ENCODE data around the gene BIN2.
"Not testable (repeated sequence)": the region's sequence is repeated elsewhere in the genome, so short reads cannot be mapped to it uniquely, and the experiment has no call there.

BIN2 gene

DNA sequence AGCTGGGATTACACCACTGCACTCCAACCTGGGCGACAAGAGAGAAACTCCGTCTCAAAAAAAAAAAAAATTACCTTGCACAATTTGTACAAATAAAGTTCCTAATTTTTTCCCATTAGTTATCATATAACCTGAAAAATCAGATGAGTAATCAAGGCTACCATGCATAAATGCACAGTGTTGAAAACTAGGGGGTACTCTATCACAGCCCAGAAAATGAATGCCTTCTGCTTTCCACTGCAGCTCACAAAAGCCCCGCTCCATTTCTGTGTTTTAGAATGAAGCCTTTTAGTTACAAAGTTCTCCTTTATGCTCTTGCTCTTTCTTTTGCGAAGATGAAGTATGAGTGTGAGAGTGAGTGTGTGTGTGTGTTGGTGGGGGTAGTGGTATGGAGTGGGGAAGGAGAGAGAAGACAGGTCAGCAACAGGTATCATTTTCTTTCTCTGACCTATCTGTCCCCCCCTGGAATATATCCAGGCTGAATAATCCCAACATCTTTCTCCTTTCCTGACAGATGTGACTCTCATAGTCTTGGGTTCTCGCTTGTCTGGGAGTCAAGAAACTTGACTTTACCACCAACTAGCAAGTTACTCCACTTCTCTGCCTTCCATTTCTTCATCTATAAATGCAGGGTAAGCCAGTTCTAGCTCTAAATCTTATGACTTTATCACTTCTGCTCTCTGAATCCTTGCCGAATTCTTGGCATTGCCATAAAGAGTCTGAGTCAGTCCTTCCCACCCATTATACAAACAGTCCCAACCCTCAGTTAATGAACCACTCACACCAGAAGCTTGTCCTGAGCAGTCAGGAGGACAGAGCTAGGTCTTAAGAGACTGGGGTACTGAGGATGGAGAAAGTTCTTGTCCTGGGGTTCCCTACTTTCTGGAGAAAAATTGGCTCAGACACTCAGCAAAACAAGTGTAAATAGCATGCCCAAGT, 16.1 kb downstream of the BIN2 start:
- FAIRE-seq: no peak

DNA sequence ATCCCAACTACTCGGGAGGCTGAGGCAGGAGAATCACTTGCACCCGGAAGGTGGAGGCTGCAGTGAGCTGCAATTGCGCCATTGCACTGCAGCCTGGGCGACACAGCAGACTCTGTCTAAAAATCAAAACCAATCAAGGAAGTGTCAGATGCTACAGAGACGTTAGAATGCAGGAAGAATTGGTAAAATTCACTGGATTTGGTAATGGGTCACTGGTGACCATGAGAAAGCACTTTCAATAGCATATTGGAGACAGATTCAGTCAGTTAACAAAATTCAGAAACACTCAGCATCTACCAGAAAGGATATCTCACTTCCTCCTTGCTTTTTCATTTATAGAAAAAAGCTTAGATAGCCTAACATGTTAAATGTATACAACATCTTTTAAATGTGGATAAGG, 17.5 kb downstream of the BIN2 start:
- FAIRE-seq: no peak

DNA sequence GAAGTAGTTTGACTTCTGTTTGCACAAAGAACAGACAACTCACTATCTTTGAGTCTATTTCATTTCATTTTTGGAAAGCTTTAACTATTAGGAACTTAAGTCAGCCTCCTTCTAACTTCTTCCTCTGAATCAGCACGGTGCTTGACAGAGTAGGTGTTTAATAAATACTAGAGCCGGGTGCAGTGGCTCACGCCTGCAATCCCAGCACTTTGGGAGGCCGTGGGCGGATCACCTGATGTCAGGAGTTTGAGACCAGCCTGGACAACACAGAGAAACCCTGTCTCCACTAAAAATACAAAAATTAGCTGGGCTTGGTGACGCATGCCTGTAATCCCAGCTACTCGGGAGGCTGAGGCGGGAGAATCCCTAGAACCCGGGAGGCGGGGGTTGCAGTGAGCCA, 23.2 kb downstream of the BIN2 start:
- not testable (repeated sequence) for FAIRE-seq

DNA sequence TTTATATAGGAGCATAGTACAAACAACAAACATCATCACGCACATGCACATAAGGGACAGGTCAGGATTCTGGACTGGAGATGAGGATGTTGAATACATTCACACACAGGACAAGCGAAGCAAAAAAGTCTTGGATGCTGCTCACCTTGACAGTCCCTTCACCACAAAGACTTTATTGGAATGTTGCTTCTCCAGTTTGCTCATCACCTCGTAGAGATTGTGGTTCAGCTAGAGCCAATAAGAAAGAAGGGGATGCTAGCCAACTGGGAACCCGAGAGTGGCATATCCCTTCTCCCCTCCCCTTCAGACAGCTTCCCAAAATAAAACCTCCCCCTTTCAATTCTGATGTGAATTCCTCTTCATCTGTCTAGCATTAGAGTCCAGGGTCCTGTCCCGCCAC, 28.3 kb downstream of the BIN2 start:
- FAIRE-seq: no peak

DNA sequence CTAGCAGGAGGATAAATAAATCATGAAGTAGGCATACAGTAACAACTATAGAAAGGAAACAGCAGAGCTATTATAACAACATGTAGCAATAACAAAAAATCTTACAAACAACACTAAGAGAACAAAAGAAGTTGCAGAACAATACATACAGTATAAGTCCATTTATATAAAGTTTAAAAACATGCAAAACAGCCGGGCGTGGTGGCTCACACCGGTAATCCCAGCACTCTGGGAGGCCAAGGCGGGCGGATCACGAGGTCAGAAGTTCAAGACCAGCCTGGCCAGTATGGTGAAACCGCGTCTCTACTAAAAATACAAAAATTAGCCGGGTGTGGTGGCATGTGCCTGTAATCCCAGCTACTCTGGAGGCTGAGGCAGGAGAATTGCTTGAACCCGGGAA, 29.9 kb downstream of the BIN2 start:
- not testable (repeated sequence) for FAIRE-seq

DNA sequence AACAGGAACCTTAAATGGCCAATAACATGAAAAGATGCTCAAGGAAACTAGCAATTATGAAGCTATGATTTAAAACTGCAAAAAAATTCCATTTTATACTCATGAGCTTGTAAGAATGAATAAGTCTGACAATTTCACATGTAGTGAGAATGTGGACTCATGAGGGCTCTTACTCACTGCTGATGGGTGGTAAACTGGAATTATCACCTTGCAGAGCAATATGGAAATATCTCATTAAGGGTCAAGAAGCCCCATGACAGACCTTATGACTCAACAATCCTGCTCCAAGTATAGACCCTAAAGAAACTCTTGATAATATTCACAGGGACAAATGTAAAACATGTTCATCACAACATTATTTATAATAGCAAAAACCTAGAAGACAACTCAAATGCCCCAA, 30.3 kb downstream of the BIN2 start:
- no peak for FAIRE-seq

DNA sequence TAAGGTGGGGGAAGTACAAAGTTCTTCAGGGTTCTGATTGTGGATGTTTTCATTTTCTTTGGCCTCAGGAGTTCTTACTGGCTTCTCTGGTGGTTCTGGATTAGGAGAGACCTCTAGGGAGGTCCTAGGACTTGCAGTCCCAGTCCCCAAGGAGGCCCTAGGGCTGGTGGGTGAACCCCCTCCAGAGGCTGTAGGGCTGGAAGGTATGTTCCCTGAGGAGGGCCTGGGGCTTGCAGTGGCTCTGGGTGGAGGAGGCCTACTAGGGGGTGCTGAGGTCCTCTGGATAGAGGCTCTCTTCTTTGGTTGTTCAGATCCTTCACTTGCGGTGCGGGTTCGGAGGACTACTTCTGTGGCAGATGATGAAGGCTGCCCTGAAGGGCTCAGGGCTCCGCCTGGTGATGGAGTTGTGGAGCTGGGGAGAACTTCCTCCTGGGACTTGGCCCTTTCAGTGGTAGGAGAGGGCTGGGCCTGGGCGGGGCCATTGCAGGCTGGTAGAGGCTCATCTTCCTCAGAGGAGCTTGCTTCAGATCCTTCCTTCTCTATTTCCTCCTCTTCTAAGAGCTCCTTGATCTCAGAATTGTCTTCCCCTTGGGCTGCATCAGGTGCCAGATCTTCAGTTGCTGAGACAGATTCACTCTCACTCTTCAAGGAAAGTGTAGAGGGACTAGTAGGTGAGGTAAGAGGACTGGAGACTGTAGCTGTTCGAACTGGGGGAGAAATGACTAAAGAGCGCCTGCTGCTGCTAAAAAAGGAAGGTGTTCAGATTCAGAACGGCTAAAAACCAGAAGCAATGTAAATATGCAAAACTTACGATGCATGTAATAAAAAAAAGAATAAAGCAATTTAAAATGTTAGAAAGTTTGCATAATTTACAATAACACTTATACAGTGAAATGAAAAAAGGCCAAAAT, 32.1 kb downstream of the BIN2 start:
- peak; percentile 30 for FAIRE-seq

DNA sequence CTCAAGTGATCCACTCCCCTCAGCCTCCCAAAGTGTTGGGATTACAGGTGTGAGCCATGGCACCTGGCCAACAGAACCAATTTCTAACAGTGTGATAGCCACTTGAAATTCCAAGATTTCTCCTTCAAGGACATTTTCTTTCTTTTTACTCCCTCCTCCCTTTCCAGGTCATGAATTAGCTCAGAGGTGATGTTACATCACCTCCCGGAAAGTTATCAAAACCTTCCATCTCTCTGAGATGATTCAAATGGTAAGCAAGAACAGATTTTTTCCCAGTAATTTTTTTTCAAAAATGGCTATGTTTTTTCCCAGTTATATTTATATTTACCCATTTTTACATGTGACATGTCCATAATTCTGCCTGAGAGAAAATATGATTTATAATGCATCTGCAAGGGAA, 38.1 kb downstream of the BIN2 start:
- FAIRE-seq: no peak

DNA sequence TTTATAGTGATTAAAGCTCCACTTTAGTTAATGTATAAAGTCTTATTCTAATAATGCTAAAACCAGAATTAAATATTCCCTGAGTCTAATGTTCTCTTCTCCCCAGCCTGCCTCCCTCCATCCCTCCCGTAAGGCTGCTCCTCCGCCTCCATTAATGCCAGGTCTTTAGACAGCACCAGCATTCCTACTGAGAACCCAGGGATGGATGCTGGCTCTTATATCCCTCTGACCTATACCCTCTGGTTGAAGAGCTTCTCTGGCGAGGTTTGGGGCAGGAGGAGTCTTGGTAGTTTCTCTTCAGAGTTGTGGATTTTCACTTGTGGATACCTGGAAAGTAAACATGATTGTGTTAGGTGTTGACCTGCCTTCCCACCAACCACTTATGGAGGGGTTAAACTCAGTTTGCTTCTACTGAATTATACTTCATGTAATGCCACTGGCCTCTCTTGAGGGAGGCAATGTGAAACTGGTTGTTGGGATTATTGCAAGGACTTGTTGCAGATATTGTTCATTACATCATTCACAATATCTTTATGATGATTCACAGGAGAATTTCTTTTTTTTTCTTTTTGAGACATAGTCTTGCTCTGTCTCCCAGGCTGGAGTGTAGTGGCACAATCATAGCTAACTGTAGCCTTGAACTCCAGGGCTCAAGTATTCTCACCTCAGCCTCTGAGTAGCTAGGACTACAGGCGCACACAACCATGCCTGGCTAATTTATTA, 42.6 kb downstream of the BIN2 start:
- FAIRE-seq: no peak

DNA sequence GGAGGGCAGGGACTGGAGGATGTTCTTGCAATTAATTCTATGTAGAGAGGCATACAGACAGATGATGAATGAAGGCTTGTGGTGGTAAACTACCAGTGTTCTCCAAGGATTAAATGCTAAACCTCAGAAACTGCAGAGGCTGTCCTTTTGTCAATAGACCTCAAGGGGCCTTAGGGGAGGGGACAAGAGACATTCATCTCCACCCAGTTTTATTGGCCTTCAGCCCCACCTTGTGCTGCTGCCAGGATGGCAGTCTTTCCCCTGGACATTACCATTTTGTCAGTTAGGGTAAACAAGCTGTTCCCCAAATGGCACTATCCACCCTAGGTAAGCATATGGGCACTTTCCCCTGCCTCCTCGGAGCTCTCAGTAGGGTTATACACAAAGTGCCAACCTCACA, 48.9 kb downstream of the BIN2 start:
- no peak for FAIRE-seq

DNA sequence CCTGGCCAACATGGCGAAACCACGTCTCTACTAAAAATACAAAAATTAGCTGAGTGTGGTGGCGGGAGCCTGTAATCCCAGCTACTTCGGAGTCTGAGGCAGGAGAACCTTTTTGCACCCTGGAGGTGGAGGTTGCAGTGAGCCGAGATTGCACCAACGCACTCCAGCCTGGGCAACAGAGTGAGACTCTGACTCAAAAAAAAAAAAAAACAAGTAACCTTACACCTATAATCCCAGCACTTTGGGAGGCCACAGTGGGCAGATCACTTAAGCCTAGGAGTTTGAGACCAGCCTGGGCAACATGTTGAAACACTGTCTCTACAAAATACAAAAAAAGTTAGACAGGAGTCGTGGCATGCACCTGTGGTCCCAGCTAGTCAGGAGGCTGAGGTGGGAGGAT, 51.2 kb downstream of the BIN2 start:
- FAIRE-seq: not testable (repeated sequence)

DNA sequence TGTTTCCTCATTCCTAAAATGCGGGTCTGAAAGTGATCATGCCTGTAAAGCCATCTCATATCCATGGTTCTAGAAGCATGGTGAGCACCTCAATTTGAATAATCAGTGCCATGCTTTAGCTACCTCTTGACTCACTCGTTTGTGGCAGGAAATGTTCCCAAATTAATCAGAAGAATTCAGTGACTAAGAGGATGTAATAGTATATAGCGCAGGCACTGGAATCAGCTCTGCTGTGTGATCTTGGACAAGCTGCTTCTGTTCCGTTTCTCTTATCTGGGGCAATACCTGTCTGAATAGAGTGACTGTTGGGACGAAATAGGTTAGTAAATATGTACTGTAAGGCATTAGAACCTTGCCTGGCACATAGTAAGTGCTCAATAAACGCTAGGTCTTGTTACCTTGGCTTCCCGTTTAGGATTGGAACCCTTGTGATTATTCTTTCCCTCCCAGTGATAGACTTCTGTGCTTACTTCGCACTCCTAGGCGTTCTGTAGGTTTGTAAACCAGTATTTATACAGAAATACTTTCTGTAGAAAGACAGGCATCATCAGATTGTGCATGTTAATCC, 52.9 kb downstream of the BIN2 start:
- FAIRE-seq: no peak

DNA sequence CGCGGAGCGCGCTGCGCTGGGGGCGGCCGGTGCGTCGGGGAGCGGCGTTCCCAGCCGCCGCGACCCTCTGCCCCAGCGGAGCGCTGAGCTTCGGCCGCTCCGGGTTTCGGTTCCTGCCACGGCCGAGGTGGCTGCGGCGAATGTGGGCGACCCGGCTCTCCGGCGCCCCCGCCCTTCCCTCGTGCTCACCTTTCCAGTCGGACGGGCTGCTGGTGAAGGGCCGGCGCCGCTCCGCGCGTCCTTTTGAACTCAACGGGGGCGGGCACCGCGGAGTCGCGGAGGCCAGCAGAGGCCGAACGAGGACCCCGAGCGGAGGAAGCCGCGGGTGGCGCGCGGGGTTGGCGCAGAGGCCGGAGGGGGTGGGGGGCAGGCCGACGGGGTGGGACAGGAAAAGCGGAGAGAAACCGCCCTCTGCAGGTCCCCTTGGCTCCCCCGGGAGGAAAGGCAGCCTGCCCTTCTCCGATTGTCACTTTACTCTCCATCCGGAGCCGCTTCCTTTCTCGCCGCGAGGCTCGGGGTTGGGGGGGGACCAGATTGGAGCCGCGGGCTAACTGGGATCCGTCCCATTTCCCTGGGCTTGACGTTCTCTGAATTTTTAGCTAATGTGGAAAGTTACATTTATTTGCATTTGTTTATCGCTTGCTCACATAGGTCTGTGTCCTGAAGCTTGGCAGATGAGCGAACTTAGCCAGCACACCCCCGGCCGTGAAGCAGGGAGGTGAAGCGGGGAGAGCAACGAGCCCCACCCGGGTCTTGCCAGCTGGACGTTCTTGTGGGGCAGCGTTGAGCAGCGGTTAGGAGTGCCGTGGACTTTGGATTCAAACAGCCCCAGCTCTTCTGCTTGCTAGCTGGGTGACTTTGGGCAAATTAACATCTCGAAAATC, 53.7 kb downstream of the BIN2 start, which contains the start of gene SMAGP:
TSS of gene SMAGP (minus strand) at position 349 of the 884 bp plus-strand sequence. CDS start 1,137 bp downstream, outside the sequence.
- no peak for FAIRE-seq

DNA sequence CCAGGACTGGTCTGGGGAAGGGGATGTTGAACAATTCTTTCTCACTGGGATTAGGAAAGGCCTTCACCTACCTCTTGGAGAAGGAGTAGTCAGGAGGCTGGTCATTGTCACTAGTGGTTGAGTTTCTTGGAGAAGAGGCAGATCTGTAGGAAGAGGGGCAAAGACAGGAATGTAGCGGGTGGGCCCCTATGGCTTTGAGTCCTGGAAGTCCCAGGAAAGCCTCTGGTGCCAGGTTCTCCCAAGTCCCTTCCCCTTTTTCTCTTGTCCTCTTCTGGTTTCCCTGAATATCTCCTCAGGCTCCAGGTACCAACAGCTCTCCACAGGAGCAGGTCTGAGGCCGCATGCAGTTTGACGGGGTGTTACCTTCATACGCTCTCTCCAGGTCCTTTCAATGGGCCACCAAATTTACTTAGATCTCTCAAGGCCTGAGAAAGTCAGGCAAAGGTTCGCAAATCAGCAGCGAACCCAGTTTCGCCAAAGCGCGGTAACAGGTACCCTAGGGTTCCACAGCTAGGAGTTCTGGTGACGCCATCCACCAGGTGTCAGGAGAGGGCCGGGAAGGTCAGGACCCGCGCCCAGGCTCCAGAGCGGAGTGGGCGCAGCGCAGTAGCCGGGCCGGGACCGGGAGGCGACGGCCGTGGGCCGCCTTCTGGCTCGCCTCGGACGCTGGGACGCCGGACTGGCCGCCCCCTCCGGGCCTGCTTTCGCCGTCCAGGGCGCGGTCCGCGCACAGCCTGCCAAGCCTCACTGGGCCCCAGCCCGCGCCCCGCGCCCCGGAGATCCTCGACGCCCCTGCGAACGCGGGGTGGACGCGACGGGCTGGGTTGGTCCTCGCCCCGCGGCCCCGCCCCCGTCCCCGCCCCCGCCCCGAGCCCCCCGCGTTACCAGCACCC, 54.6 kb downstream of the BIN2 start:
- no peak for FAIRE-seq

DNA sequence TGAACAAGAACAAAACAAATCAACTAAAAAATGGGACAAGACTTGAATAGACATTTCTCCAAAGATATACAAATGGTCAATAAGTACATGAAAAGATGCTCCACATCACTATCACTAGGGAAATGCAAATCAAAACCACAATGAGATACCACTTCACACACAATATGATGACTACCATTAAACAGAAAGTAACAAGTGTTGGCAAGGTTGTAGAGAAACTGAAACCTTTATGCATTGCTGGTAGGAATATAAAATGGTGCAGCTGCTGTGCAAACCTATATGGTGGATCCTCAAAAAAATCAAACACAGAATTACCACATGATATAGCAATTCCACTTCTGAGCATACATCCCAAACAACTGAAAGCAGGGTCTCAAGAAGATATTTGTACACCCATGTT, 59.0 kb downstream of the BIN2 start:
- FAIRE-seq: no peak

DNA sequence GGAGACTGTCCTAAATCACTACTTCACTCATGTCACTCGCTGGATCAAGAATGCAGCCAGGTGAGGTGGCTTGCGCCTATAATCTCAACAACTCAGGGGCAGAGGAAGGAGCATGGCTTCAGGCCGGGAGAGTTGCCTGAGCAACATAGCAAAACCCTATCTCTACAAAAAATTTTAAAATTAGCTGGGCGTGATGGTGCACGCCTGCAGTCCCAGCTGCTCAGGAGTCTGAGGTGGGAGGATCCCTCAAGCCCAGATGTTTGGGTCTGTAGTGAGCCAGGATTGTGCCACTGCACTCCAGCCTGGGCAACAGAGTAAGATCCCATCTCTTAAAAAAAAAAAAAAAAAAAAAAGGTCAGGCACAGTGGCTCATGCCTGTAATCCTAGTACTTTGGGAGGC, 59.7 kb downstream of the BIN2 start:
- no peak for FAIRE-seq

DNA sequence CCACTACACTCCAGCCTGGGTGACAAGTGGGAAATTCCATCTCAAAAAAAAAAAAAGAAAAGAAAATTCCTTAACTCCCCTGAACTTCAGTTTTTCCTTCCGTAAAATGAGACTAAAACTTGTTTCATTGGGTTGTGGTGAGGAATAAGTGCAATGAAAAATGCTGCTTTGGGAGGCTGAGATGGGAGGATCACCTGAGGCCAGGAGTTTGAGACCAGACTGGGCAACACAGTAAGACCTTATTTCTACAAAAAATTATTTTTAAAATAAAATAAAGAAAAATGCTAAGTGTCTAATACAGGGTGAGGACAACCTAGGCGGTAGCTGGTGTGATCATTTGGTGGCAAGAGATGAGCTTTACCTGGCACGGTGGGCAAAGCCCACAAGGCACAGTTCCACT, 60.6 kb downstream of the BIN2 start:
- FAIRE-seq: no peak

DNA sequence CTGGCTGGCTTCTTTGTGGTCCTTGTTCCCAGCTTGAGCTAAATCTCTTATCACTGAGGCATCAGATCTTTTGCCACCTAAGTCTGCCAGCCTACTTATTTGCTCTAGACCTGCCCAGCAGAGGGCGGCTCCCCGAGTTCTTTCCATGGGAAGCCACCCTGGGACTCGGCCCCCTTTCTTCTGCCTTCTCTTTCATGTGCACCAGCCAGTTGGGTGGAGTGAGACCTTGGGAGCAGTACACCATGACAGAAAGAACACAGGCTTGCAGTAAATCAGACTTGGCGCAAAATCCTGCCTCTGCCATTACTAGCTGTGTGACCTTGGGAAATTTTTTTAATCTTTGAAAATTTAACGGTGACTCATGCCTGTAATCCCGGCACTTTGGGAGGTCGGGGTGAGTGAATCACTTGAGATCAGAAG, 61.2 kb downstream of the BIN2 start:
- no peak for FAIRE-seq

DNA sequence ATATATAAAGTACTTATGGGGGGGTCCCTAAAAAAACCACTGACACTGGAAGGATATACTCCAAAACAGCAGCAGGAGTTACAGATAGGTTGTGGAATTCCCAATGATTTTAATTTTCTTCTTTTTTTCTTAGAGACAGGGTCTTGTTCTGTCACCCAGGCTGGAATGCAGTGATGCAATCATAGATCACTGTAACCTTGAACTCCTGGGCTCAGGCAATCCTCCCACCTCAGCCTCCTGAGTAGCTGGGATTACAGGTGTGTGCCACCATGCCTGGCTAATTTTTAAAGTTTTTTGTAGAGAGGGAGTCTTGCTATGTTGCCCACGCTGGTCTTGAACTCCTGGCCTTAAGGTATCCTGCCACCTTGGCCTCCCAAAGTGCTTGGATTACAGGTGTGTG, 64.4 kb downstream of the BIN2 start:
- not testable (repeated sequence) for FAIRE-seq

DNA sequence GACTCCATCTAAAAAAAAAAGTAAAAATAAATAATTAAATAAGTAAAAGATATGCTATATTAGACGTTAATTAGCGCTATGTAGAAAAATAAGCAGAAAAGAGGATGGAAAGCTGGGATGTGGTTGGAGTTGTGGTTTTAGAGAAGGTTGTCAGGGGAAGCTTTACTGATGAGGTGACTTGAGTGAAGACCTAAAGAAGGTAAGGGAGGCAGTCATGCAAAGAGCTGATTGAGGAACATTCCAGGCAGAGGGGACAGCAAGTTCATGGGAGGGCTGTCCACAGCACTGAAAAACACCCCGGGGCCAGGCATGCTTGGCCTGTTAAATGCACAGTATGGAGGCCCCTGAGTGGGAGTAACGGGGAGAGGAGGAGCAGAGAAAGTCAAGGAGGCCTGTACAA, 69.4 kb downstream of the BIN2 start:
- FAIRE-seq: no peak

DNA sequence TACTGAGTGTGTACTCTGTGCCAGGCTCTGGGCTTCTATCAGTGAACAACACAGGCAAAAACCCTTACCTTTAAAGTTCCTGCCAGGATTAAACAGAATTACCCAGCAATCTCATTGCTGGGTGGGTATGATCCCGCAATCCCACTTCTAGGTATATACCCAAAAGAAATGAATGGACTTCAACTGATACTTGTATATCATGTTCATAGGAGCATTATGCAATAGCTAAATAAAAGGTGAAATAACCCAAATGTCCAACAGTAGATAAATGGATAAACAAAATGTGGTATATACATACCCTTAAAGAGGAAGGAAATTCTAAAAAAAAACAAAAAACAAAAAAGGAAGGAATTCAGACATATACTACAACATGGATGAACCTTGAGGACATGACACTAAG, 70.7 kb downstream of the BIN2 start:
- FAIRE-seq: no peak
